NT2/D1 (cell line): ENCODE measurements around the gene PNKD.

Experiments
- SUZ12 ChIP-seq: IDR thresholded peaks from 2 replicates; pipeline ENCODE4 v1.6.1; 2011; ENCODE audit not compliant: insufficient read length, insufficient read depth; ENCODE audit errors: extremely low read depth
- YY1 ChIP-seq: IDR thresholded peaks from 2 replicates; pipeline ENCODE4 v1.6.1; 2011; ENCODE audit not compliant: insufficient read length, insufficient read depth
- ZNF274 ChIP-seq: IDR thresholded peaks from 2 replicates; pipeline ENCODE4 v1.6.1; 2011; ENCODE audit warnings: mild to moderate bottlenecking, low read depth, low read length

- no peak for TF ChIP-seq YY1
- no peak for TF ChIP-seq ZNF274
- no peak for TF ChIP-seq SUZ12
Measured at GRCh38 chr2:218293715-218294429, 23.6 kb downstream of the PNKD start.
